AG09309 (cell line): Measurements from ENCODE around the gene APOB.

Source experiments
- DNase-seq: peaks from one replicate; pipeline ENCODE4 v3.0.0-alpha.2; 2010; ENCODE audit warnings: low read depth
- H3K4me3 ChIP-seq: 2 replicates; pipeline ENCODE4 v1.5.1; 2011; ENCODE audit warnings: mild to moderate bottlenecking, low read depth, low read length, moderate library complexity; ENCODE audit not compliant: control insufficient read depth
- TF ChIP-seq, protein P1 (sequence below): IDR thresholded peaks from 2 replicates; pipeline ENCODE4 v1.5.1; 2011; ENCODE audit warnings: mild to moderate bottlenecking, low read depth, low read length, inconsistent platforms; ENCODE audit not compliant: insufficient read depth, control insufficient read depth; ENCODE audit errors: missing control alignments

APOB gene

GRCh38 chr2:21011876-21012556 is 31.9 kb downstream of the APOB start:
- no peak for DNase-seq
- no peak overlapping the region for H3K4me3 ChIP-seq
- TF ChIP-seq, protein P1, sequence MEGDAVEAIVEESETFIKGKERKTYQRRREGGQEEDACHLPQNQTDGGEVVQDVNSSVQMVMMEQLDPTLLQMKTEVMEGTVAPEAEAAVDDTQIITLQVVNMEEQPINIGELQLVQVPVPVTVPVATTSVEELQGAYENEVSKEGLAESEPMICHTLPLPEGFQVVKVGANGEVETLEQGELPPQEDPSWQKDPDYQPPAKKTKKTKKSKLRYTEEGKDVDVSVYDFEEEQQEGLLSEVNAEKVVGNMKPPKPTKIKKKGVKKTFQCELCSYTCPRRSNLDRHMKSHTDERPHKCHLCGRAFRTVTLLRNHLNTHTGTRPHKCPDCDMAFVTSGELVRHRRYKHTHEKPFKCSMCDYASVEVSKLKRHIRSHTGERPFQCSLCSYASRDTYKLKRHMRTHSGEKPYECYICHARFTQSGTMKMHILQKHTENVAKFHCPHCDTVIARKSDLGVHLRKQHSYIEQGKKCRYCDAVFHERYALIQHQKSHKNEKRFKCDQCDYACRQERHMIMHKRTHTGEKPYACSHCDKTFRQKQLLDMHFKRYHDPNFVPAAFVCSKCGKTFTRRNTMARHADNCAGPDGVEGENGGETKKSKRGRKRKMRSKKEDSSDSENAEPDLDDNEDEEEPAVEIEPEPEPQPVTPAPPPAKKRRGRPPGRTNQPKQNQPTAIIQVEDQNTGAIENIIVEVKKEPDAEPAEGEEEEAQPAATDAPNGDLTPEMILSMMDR = no peak

- no peak for DNase-seq
- TF ChIP-seq, protein P1 = no peak
- H3K4me3 ChIP-seq = no peak overlapping the region
Observed at GRCh38 chr2:21011453-21011852, 32.4 kb downstream of the APOB start.

DNA sequence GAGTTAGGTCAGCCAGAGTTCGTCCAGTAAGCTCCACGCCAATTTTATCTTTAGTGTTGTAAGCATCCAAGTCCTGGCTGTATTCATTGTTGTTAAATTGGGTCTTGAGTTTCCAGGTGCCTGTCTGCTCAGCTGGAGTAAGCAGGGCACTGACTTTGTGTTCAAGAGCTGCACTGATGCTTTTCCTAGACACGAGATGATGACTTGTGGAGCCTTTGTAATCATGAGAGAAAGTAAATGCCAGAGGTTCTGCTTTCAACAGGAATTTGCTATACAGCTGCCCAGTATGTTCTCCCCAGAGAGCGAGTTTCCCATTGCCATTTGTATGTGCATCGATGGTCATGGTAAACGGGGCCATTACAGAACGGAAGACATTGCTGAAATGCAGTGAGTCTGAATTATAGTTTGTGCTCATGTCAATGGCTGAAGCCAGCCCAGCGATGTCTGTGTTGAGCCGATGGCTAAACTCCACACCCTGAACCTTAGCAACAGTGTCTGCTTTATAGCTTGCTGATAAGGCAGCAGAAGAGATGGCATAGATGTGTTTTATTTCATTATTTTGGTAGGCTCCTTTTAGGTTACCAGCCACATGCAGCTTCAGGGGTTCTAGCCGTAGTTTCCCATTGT is 32.9 kb downstream of the APOB start:
- TF ChIP-seq, protein P1 = no peak
- H3K4me3 ChIP-seq = no peak overlapping the region
- DNase-seq = no peak

GRCh38 chr2:21009662-21010225 is 34.1 kb downstream of the APOB start:
- TF ChIP-seq, protein P1 = no peak
- no peak overlapping the region for H3K4me3 ChIP-seq
- no peak for DNase-seq

DNA sequence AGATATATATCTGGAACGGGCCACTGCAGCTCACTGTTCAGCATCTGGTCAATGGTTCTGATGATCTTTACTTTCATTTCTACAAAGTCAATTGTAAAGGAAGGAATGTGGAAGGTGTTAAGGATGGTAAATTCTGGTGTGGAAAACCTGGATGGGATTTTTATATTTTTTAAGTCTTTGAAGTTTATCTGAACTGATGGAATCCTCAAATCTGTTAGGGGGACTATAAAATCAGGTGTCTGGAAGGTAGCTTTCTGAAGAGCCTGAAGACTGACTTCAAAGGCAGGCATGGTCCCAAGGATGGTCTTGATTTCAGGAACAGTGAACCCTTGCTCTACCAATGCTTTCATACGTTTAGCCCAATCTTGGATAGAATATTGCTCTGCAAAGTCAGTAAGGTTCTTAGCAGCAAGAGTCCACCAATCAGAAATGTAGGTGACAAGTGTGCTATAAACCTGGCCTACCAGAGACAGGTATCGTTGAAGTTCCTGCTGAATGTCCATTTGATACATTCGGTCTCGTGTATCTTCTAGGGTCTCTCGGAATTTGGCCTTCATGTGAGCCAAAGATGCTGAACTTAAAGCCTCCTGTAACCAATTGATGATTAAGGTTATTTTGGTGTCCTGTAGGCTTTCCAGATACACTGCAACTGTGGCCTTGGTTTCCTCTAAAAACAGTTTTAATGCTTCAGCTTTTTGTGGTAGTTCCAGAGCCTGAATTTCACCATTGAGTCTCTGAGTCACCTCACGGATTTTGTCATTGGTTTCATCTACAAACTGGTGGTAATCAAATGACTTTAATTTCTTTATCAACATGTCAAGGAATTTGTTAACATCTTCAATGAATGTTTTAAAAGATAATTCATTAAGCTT is 34.8 kb downstream of the APOB start:
- DNase-seq = no peak
- no peak overlapping the region for H3K4me3 ChIP-seq
- TF ChIP-seq, protein P1 = no peak

- DNase-seq = no peak
- H3K4me3 ChIP-seq = no peak overlapping the region
- TF ChIP-seq, protein P1 = no peak
Observed at GRCh38 chr2:21008014-21008789, 35.7 kb downstream of the APOB start.
